Measurements from ENCODE around the gene SLC25A22.

SLC25A22 gene

GRCh38 chr11:831961-832528, 34.0 kb upstream of the SLC25A22 start:
- TF ChIP-seq REST (IDR thresholded peaks at IDR 0.05; ENCODE audit: insufficient read depth in 1 of 2, low read depth in 2 of 2, low read length in 2 of 2) (no peak), TAF1 (IDR thresholded peaks at IDR 0.05; ENCODE audit: borderline replicate concordance, insufficient read depth, low read length) (no peak), POLR2AphosphoS5 (IDR thresholded peaks at IDR 0.05; ENCODE audit: low read depth, low read length) (no peak), FOXP2 (optimal IDR thresholded peaks at IDR 0.05; ENCODE audit: borderline replicate concordance, extremely low read depth, extremely low read length, insufficient read depth) (no peak), SIN3A (IDR thresholded peaks at IDR 0.05; ENCODE audit: borderline replicate concordance, insufficient read depth, low read length) (no peak)

- TF ChIP-seq REST (IDR thresholded peaks at IDR 0.05; ENCODE audit: insufficient read depth in 1 of 2, low read depth in 2 of 2, low read length in 2 of 2) = no peak
- no peak for TF ChIP-seq POLR2AphosphoS5 (IDR thresholded peaks at IDR 0.05; ENCODE audit: low read depth, low read length)
- no peak for TF ChIP-seq FOXP2 (optimal IDR thresholded peaks at IDR 0.05; ENCODE audit: borderline replicate concordance, extremely low read depth, extremely low read length, insufficient read depth)
- TF ChIP-seq TAF1 (IDR thresholded peaks at IDR 0.05; ENCODE audit: borderline replicate concordance, insufficient read depth, low read length) = no peak
- no peak for TF ChIP-seq SIN3A (IDR thresholded peaks at IDR 0.05; ENCODE audit: borderline replicate concordance, insufficient read depth, low read length)
Measured at GRCh38 chr11:831118-831864, 33.2 kb upstream of the SLC25A22 start.

GRCh38 chr11:830295-831117, 32.4 kb upstream of the SLC25A22 start:
- TF ChIP-seq REST (IDR thresholded peaks at IDR 0.05; ENCODE audit: insufficient read depth in 1 of 2, low read depth in 2 of 2, low read length in 2 of 2) (no peak), POLR2AphosphoS5 (IDR thresholded peaks at IDR 0.05; ENCODE audit: low read depth, low read length) (no peak), FOXP2 (optimal IDR thresholded peaks at IDR 0.05; ENCODE audit: borderline replicate concordance, extremely low read depth, extremely low read length, insufficient read depth) (no peak), TAF1 (IDR thresholded peaks at IDR 0.05; ENCODE audit: borderline replicate concordance, insufficient read depth, low read length) (no peak), SIN3A (IDR thresholded peaks at IDR 0.05; ENCODE audit: borderline replicate concordance, insufficient read depth, low read length) (no peak)

- no peak for TF ChIP-seq FOXP2 (optimal IDR thresholded peaks at IDR 0.05; ENCODE audit: borderline replicate concordance, extremely low read depth, extremely low read length, insufficient read depth)
- TF ChIP-seq SIN3A (IDR thresholded peaks at IDR 0.05; ENCODE audit: borderline replicate concordance, insufficient read depth, low read length) = no peak
- no peak for TF ChIP-seq TAF1 (IDR thresholded peaks at IDR 0.05; ENCODE audit: borderline replicate concordance, insufficient read depth, low read length)
- no peak for TF ChIP-seq POLR2AphosphoS5 (IDR thresholded peaks at IDR 0.05; ENCODE audit: low read depth, low read length)
- no peak for TF ChIP-seq REST (IDR thresholded peaks at IDR 0.05; ENCODE audit: insufficient read depth in 1 of 2, low read depth in 2 of 2, low read length in 2 of 2)
Measured at GRCh38 chr11:829847-830294, 31.8 kb upstream of the SLC25A22 start.
